Nephron progenitor cell (in vitro differentiated cells): Measurements from ENCODE around the gene PTPN3.
A peak's percentile ranks its signal among the peaks of the same experiment; 100 is the strongest.

Source experiments
- DNase-seq: peaks from one replicate; pipeline ENCODE4 v3.0.0; 2021
- H3K27ac Mint-ChIP-seq: 2 replicates; pipeline ENCODE4 v1.8.0; 2021; ENCODE audit warnings: mild to moderate bottlenecking, moderate library complexity, mixed read lengths
- H3K27me3 Mint-ChIP-seq: 2 replicates; pipeline ENCODE4 v1.8.0; 2021; ENCODE audit warnings: mild to moderate bottlenecking, low read depth, mixed read lengths; ENCODE audit not compliant: poor library complexity
- H3K36me3 Mint-ChIP-seq: 2 replicates; pipeline ENCODE4 v1.8.0; 2021; ENCODE audit warnings: low read depth, mixed read lengths
- H3K4me1 Mint-ChIP-seq: 2 replicates; pipeline ENCODE4 v1.8.0; 2021; ENCODE audit warnings: mixed read lengths
- H3K4me3 Mint-ChIP-seq: 2 replicates; pipeline ENCODE4 v1.8.0; 2021; ENCODE audit warnings: mild to moderate bottlenecking, moderate library complexity, mixed read lengths
- H3K9me3 Mint-ChIP-seq: 2 replicates; pipeline ENCODE4 v1.8.0; 2021; ENCODE audit warnings: mild to moderate bottlenecking, moderate library complexity, mixed read lengths
- CTCF ChIP-seq: fragments of 200-600 bp; sonication (generic); IDR thresholded peaks from 2 replicates; pipeline ENCODE4 v1.5.0; 2021; ENCODE audit warnings: antibody characterized with exemption

PTPN3 gene

DNA sequence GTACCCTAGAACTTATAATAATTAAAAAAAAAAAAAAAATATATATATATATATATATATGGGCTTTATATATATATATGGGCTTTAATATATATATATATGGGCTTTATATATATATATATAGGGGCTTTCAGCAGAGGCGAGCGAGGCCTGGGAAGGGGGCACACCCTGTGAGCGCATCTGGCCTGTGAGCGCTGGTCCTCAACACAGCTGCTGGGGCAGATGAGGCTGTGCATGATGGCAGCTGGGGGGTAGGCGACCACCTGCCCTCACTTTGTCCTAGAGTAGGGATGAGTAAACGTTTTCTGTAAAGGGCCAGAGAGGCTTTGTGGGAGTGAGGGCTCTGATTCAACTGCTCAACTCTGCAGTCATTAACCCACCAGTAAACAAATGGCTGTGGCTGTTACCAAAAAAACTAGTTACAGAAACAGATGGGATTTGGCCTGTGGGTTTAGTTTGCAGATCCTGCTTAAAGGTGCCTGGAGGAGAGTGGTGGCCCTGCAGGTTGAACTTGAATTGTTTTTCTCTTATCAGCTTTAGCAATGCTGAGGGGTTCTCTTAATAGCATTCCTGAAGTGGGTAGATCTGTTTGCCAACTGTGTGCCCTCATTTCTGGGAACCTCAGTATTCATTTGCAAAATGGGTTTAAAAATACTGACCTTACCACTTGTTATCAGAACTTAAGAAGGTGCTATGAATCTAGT is 89.2 kb downstream of the PTPN3 start:
- no peak for DNase-seq
- H3K27me3 Mint-ChIP-seq, result no peaks in the 10 kb centered on the region
- TF ChIP-seq CTCF, result no peak

DNA sequence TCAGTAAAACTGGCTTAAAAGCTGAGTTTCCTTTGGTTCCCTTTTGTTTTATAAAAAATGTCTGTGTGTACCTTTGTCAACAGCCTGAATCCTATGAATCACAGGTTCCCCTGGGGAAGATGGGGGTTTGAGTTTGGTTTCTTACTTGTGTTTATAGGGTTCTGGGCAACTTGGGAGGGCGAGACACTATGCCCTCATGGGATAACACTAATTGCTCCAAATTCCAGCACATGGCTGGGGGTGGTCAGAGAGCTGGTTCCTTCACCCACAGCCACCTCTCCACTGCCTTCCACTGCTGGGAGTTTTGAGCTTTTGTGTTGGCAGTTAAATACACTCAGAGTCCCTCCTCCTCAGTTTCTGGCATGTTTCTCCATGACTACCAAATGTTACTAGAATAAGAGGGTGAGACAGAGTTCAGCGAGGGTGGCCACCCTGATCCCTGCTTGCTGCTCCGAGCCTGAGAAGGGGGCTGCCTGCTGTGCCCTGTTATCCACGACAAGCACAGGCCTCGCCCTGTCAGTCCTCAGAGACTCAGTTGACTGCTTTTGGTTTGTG is 94.3 kb downstream of the PTPN3 start:
- Mint-ChIP-seq H3K27ac (no peak overlapping the region), H3K36me3 (peaks cover 33% of the 10 kb centered on the region), H3K4me3 (no peak overlapping the region), H3K27me3 (no peaks in the 10 kb centered on the region), H3K4me1 (peaks cover 16% of the 10 kb centered on the region), H3K9me3 (no peaks in the 10 kb centered on the region)
- TF ChIP-seq CTCF, result no peak
- no peak for DNase-seq

More for the DNA sequence above, 89.2 kb downstream of the PTPN3 start:
- H3K4me1 Mint-ChIP-seq, result peaks cover 48% of the 10 kb centered on the region
- H3K4me3 Mint-ChIP-seq, result no peak overlapping the region
- peaks cover 16% of the 10 kb centered on the region for H3K36me3 Mint-ChIP-seq
- no peak overlapping the region for H3K27ac Mint-ChIP-seq
- H3K9me3 Mint-ChIP-seq, result no peaks in the 10 kb centered on the region

- Mint-ChIP-seq H3K4me1 (peaks cover 15% of the 10 kb centered on the region), H3K27me3 (no peaks in the 10 kb centered on the region), H3K4me3 (no peak overlapping the region), H3K9me3 (no peaks in the 10 kb centered on the region), H3K36me3 (peaks cover 39% of the 10 kb centered on the region), H3K27ac (no peak overlapping the region)
- no peak for DNase-seq
- TF ChIP-seq CTCF, result no peak
Observed at GRCh38 chr9:109403116-109403515, 95.0 kb downstream of the PTPN3 start.

GRCh38 chr9:109401990-109402318 is 96.2 kb downstream of the PTPN3 start:
- H3K4me3 Mint-ChIP-seq, result no peak overlapping the region
- peaks cover 39% of the 10 kb centered on the region for H3K36me3 Mint-ChIP-seq
- H3K4me1 Mint-ChIP-seq, result peaks cover 15% of the 10 kb centered on the region
- no peak for DNase-seq
- no peaks in the 10 kb centered on the region for H3K9me3 Mint-ChIP-seq
- H3K27me3 Mint-ChIP-seq, result no peaks in the 10 kb centered on the region
- H3K27ac Mint-ChIP-seq, result no peak overlapping the region
- TF ChIP-seq CTCF, result no peak

DNA sequence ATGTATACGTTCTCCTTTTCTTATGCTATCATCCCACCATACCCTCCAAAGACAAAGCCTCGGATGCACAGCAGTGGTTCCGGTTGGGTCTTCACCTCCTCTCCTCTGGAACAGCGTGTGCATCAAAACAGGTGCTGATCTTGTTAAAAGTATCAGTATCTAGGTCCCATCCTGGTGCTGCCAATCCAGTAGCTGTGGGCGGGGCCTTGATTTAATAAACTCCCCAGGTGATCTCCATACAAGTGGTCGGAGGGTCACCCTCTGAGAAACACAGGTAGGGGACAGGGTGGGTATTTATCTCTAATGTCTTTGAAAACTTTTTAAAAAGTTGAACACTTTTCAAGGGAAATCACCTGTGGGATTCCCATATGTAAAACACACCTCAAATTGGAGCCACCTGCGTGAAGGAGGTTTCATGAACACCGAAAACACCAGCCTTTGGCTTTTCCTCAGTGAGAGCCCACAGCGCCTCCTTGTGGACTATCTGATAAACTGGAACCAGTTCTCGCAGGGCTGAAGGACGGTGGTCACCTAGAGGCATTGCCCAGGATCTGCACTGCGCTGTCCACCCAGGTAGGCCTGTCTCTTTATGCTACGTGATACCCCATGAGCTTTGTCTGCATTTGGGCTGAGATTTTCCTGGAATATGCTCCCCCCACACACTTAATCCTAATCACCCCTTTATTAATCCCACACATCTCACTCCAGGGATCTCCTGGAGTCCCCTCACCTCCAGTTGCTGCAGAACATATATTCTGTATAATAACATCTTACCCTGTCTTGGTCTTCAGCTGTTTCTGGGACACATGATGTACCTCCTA is 96.7 kb downstream of the PTPN3 start:
- Mint-ChIP-seq H3K9me3 (no peaks in the 10 kb centered on the region), H3K36me3 (peaks cover 37% of the 10 kb centered on the region), H3K4me1 (peaks cover 15% of the 10 kb centered on the region), H3K27ac (no peak overlapping the region), H3K27me3 (no peaks in the 10 kb centered on the region), H3K4me3 (no peak overlapping the region)
- TF ChIP-seq CTCF, result peak; percentile 78
- peak; percentile 74 for DNase-seq
